Measurements from ENCODE around the gene BIRC2.

GRCh38 chr11:102395720-102396393 lies 48.8 kb downstream of the BIRC2 start:
- TF ChIP-seq CTCF (IDR thresholded peaks at IDR 0.05) (no peak), POLR2A (IDR thresholded peaks at IDR 0.05) (peak in 1 of 2 donors; percentile 11)
